ENCODE measurements around the gene ARHGAP15.

- TF ChIP-seq POLR2A (IDR thresholded peaks at IDR 0.05) = no peak
- TF ChIP-seq, protein P1, sequence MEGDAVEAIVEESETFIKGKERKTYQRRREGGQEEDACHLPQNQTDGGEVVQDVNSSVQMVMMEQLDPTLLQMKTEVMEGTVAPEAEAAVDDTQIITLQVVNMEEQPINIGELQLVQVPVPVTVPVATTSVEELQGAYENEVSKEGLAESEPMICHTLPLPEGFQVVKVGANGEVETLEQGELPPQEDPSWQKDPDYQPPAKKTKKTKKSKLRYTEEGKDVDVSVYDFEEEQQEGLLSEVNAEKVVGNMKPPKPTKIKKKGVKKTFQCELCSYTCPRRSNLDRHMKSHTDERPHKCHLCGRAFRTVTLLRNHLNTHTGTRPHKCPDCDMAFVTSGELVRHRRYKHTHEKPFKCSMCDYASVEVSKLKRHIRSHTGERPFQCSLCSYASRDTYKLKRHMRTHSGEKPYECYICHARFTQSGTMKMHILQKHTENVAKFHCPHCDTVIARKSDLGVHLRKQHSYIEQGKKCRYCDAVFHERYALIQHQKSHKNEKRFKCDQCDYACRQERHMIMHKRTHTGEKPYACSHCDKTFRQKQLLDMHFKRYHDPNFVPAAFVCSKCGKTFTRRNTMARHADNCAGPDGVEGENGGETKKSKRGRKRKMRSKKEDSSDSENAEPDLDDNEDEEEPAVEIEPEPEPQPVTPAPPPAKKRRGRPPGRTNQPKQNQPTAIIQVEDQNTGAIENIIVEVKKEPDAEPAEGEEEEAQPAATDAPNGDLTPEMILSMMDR (IDR thresholded peaks at IDR 0.05) = no peak
These were observed 500.1 kb downstream of the ARHGAP15 start for GRCh38 chr2:143629340-143629739.
